HG03469 (cell line): ENCODE measurements around the gene RTN4RL2.
A peak's percentile ranks its signal among the peaks of the same experiment; 100 is the strongest.

Experiments used
- ATAC-seq: cut with Tn5 transposase; IDR thresholded peaks from one replicate; pipeline ENCODE4 v1.9.1; 2021; ENCODE audit warnings: mild to moderate bottlenecking, moderate library complexity, moderate number of reproducible peaks; ENCODE audit not compliant: unreplicated experiment

RTN4RL2 gene

DNA sequence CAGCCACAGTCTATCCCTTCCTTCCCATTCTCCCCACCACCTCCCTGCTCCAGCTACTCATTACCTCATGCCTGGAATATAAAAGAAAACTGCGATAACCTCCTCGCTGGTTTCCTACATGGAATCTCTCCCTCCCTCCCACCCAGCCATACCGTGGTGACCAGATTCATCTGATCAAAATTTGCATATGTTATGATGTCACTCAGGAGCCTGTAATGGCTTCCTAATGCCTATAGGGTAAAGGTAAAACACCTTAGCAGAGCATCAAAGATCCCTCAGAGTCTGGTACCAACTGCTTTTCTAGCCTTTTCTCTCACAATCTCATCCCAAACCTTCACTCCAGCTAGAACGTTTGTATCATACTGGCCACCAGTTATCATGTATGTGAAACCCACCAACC is 19.6 kb downstream of the RTN4RL2 start:
- ATAC-seq: no peak

DNA sequence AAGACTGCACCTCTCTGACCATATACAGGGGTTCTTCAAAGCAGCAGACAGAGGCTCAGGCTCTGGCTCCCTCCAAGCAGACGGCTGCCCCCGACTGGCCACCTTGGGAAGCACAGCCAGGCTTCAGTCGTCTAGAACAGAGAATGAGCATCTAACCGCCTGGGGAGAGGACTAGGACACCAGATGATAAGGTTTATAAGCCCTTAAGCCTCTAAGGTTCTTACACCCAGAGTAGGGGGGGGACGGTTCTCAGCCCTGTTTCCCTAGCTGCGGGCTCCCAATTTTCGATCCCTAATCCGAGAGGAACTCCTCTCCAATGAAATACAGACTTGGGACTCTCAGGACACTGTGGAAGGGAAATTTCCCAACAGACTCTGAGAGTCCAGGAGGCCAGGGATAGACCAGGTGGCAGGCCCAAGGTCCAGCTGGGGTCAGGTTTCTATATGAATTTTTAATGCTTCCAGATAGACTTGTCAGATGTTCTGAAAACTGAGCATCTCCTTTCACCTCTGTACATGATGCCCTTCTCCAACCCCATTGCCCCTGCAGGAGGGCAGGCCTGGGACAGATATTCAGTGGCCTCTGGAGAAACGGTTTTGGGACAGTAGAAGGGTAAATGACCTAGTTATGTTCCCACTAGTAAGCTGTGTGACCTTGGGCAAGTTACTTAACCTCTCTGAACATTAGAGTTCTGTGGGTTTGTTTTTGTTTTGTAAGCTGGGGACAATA is 20.2 kb downstream of the RTN4RL2 start:
- no peak for ATAC-seq

DNA sequence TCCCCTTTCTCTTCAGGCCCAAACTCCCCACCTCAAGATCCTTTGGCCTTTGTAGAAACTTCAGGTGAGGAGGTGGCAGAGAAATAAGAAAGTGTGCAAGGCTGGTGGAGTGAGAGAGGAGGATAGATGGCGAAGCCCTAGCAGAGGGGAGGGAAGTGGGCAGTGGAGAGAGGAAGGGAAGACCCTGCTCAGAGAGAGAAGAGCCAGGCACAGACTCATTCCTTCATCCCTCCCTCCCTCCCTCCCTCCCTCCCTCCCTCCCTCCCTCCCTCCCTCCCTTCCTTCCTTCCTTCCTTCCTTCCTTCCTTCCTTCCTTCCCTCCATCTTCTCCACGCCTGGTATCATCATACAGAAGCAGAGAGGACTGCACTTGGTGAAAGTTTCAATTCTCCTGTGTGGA is 21.0 kb downstream of the RTN4RL2 start:
- no peak for ATAC-seq

DNA sequence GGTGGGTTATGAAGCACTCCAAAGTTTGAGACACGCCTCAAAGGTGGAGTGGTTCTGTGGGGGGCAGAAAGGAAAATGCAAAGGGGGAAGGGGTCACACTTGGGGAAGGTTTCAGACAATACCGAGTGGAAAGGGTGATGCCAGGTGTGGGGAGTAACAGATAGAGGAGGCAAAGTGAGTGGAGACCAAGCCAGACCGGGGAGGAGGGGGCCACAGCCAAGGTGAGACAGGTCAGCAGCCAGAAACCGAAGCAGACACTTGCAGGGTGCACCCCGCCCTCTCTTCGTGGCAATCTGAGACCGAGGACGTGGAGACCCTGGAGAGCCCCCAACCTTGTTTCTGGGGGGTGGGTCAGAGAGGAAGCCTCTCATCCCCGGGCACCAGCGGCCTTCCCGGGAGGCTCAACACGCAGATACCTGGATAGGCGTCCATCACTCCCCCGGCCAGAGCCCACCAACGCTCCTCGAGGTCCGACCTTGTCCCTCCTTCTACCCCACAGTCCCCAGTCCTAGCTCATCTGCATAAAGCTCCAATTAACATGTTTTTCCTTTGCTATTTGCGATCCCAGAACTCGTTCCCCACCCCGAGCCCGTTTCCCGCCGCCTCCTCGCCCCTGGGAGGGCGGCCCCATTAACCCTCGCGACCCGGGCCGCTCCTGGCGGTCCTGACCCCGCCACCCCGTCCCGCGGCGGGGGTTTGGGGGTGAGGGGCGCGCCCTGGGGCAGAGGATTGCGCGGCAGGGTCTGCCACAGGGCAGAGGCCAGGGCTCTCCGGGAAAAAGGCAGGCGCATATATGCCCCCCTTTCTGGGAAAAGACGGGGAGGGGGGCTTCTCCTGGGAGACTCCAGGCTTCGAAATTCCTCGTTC is 21.8 kb downstream of the RTN4RL2 start:
- no peak for ATAC-seq

DNA sequence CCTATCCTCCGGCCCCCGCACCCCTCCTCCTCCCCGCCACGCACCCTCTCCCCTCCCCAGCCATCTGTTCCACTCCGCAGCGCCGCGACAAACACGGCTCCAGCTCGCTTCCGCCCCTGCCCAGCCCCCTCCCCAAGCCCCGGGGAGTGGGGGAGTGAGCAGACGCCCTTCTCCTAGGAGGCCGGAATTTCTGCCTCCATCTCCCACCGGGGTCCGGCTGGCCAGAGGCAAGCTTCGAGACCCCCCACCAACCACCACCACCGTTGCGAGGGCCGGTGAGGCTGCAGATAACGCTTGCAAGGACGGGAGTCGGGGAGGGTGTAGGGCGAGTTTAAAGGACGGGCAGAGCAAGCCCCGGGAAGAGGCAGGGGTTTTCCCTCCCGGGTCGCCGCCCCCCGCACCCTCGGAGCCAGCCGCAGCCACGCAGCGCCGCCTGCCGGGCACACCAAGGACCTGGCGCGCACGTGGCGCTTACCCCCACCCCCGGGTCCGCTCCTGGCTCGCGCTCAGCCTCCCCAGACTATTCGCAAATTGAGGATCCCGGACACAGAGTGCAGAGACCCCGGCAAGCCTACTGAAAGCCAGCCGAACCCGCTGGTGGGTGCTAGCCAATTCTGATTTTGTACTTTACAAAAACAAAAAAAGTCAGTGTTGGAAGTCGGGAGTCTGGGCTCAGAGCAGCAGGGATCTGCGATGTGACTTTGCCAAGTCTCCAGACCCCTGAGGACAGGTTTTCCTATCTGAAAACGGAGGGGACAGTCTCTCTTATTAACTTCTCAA is 22.6 kb downstream of the RTN4RL2 start:
- ATAC-seq: peak; percentile 43

DNA sequence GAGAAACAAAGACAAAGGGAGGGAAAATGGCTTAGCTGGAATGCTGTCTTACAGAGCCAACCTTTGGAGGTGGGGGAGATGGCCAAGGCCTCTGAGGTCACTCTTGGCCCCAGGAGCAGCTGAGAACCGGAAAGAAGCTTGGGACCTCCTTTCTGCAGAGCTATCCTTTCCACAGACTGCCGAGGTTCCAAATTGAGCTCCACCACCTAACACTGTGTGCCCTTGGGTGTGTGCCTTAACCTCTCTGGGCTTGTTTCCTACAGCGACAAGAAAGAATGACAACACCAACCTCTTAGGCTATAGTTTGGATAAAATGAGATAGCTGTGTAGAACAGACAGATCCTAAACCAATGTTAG is 23.2 kb downstream of the RTN4RL2 start:
- no peak for ATAC-seq

DNA sequence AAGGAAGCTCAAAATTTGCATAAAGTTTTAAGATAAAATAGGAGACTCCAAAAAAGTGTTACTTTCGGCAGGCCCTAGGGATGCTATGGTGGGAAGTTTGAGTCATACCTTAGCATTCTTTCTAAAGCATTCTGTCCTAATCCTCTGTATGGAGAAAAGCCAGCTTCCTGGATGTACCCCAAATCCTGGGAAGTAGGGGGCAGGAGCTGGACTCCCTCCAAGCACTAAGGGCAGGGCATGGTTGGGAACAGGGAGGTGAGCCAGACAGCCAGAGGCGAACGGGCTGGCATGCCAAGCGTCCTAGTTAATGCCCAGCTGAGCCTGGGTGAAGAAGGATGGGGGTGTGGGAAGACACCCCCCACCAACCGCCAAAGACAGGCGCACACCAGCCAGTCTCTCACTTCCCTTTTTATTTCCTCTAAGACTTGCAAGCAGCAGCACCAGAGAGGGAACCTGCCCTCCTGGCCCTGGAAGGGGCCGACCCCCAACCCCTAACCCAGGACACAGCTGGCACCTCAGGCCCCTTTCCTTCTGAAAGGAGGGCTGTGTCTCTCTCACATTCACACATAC is 23.9 kb downstream of the RTN4RL2 start:
- ATAC-seq: peak; percentile 37

DNA sequence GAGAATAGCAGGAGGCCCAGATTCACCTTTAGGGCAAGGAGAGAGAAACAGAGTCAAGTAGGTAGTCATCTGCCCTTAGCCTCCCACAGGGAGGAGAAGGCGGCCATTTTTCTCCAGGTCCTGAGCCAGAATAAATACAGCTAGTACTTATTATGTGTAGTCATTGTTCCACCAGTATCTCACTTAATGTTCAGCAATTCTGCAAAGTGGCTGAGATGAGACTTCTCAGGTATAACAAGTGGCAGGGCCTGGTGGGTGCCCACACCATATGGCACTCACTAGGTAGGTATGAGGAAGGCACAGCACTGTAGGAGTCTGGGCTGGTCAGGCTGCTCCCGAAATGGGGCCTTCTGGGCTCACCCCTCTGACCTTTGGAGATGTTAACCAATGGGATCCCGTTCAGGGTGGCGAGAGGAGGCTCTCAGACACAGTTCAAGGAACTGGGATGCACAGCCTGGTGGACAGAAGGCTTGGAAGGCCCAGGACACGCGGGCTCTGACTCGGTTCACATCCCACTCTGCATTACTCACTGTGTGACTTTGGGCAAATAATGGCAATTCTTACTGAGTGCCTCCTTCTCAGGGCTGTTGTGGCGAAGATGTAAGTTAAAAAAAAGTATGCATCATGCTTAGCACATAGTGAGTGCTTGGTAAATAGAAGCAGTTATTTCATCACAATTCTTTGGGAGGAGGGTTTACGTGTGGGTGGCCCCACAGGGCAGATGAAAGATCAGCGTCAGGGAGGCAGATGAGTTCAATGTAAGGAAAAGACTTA is 25.1 kb downstream of the RTN4RL2 start:
- ATAC-seq: no peak

DNA sequence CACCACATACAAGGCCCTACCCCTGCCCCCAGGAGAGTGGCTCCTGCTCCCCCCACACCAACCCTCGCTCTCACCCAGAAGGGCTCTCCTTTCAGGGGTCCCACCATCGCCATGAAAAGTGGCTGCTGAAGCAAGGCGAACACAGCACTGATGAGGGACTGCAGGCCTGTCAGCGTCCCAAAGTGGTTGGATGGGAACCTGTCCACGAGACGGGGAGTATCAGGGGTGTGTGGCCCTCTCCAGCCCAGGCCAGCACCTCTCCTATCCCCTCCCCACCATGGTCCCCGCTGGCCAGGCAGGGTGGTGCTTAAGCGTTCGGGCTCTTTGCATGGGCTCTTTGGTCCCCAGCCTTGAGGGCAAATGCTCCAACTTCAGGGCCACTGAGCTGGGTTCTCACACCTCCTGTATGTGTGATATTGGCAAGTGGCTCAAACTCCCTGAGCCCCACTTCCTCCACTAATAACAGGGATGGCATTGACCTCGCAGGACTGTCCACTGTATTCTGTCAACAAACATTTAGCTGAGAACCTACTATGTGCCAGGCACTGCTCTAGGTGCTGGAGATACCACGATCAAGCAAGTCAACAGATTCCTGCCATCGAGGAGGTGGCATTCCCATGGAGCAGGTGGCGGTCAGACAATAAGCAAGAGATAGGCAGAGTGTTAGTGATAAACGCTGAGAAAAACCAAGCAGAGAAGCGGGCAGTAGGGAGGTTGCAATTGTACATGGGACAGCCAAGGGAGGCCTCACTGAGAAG is 26.9 kb downstream of the RTN4RL2 start:
- ATAC-seq: no peak

DNA sequence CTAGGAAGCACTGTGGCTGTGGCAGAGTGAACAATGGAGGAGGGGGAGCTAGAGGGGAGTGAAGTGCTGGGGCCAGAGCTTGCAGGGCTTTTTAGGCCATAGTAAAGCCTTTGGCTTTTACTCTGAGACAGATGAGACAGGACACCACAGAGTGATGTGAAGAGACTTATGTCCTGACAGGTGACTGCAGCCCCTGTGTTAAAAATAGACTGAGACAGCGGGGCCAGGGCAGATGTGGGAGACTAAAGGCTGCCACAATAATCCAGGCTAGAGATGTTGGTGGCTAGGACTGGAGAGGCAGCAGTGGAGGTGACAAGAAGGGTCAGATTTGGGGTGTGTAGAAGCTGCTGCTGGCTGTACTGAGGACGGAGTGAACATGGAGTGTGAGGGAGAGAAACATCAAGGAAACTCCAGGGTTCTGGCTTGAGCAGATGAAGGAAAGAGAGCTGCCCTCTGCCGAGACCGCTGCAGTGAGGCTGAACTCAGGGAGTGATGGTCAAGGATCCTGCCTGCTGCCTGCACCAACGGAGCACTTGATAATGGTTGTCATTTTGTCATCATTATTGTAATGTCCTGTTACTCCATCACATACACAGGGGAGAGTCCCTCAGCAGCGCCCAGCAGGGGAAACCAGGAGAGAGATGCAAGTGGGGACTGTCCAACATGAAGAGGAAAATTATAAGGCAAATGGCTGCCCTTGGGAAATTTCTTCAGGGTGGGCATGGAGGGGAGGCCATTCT is 27.8 kb downstream of the RTN4RL2 start:
- no peak for ATAC-seq

DNA sequence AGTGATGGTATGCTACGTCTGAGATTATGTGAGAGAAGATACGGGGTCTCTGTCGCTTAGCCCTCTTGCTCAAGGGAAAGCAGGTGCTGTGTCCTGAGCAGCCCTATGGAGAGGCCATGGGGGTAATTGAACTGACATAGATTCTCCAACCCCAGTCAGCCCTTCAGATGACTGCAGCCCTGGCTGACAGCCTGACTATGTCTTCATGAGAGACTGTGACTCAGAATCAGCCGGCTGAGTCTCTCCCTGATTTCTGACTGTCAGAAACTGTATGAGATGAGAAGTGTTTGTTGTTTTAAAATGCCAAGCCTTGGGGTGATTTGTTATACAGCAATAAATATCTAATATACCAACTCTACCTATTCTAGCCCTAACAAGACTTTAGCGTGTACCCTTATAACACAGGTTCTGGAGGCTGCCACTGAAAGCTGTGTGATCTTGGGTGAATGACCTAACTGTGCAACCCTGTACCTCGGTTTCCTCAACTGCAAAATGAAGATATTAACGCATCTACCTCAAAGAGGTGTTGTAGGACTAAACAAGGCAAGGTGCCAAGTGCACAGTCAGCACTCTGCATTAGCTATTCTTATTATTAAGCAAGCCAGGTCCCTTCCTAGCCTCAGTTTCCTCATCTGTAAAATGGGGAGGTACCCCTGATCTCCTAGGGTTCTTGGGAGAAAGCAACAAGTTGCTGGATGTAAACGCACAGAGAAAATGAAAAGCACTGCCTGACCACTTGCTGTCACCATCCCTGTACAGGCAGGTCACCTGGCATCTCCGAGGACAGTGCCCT is 30.3 kb downstream of the RTN4RL2 start:
- ATAC-seq: no peak

DNA sequence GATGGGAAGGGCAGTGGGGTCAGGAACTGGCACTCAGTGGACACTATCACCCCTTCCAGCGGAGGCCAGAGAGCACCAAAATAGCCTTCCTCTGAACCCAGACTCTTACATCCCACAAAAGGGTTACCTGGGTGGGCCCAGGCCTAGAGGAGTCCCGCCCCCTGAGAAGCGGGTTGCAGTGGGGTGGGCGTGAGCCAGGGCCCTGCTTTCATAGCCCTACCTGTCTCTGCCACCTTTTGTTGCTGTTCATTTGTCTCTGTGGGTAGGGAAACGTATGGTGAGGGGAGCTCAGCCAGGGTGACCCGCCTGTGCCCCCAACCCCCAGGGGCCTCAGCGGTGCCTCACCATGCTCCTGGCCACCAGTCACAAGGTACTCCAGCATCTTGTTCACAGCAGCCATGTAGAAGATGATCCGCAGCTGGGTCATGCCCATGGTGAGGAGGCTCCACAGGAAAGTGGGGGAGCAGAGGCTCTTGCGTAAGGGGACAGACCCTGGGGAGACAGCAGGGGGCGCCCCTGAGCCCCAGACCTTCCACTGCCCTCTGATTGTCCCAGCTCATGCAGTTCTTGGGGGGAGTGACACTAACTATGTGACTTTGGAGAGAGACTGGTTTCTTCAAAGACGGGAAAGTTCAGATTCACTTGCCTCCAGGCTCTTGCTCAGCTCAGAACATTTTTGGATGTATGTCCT is 31.2 kb downstream of the RTN4RL2 start:
- ATAC-seq: no peak

DNA sequence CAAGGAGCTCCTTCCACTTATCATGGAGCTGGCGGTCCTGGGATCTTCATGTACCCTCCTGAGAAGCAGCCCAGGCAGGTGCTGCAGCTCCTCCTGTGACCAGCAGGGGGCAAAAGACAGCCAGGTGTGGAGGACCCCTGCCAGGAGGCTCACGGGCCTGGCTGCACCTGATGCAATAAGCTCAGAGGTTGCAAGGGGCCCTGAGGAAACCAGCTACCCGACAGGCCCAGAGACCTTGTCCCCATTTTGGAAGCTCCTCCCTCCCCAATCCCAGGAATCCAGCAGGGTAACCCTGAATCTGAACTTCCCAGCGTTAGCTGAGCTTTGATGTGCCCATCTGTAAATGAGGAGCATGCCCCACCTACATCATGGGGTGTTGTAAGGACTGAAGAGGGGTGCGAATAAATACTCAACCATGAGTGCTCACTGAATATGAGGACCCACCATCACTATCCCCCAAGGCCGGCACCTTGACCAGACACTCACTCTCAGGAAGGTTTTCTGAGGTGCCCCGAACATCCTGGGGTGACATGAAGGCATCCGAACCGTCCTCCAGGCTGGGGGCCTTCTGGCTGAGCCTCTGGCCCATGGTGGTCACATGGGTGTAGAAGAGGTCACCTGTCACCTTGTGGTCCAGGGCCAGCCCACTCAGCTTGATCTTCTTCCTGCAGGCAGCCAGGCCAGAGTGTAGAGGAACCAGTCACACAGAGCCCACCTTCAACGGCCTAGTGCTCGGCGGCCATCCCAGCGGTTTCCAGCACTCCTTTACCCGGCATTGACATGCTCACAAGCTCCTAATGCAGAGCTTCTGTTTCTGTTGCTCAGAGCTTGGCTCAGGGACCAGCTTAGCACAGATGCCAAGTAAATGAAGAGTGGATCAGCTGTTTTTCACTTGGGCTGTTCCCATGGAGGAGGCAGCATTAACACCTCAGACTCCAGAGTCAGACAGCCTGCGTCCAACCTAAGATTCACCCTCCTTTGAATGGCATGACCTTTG is 33.5 kb downstream of the RTN4RL2 start:
- ATAC-seq: peak; percentile 70

DNA sequence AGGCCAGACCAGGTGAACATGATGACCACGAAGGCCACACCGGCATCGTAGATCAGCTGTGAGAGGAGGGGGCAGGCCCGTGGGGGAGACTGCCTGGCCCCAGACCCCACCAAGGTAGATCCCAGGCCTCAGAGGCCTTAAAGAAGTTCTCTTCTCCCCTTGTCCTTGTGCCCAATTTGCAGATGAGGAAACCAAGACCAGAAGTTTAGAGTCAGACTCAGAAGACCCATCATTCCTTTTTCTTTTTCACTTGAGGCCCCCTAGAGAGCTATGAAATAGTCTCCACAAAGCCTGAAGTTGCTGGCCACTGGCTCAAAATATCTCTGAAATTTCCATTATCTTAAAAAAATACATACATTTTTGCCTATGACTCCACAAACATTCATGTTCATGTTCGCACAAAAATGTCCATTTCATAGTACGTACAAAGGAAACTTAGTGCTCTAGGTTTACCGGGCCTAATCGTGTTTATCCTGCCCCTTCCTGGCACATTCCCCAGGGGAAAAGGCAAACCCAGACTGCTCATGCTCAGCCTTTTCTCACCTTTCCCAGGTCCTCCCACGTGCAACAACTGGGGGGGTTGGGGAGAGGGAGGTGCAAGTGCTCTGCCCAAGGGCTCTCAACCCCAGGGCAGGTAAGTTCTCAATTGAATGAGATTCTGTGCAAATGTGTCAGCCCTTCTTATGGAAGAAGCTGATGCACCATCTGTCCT is 35.9 kb downstream of the RTN4RL2 start:
- no peak for ATAC-seq

DNA sequence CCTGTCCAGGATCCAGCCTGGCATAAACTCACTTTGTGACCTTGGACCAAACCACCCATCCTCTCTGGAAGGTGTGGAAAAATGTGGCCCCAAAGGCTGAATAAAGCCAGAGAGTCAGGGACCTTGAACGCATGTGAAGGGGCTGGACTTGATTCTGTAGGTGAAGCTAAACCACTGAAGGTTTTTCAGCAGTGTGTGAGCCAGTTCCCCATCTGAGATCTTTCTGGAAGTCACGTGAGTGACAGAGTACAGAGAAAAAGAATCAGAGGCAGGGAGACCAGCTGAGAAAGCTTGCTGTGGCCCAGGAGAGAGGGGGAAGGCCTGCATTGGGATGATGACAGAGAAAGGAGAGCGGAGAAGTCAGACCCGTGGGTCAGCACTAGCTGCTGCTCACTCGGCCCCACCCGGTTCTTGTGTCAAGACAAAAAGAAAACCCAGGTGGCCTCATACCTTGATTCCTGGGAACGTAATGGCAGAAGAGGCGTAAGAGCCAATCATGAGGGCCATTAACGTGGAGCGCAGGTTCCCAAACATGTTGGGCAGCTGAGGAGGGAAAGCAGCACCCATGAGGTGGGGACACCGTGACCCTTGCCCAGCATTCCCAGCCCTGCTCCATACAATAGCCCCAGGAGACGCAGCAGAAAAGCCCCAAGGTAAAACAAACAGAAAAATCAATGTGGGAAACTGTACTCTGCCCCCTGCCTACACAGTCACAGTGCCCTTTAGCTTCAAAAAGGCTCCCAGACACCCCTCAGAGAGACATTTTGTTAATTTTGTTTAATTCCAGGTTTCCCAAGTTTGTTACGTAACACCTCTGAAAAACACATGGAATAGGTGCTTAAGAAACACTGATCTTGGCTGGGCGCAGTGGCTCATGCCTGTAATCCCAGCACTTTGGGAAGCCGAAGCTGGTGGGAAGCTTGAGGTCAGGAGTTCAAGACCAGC is 37.2 kb downstream of the RTN4RL2 start:
- no peak for ATAC-seq
